ENCODE data around the gene SIRT5.

The SIRT5 gene

GRCh38 chr6:13591205-13591921 lies 17.0 kb downstream of the SIRT5 start:
- DNase-seq: no peak

- DNase-seq: no peak
Measured at GRCh38 chr6:13593103-13593502, 18.7 kb downstream of the SIRT5 start.

GRCh38 chr6:13593720-13594119 lies 19.3 kb downstream of the SIRT5 start:
- DNase-seq: no peak

GRCh38 chr6:13597073-13597472 lies 22.7 kb downstream of the SIRT5 start:
- no peak for DNase-seq

GRCh38 chr6:13600036-13600435 lies 25.6 kb downstream of the SIRT5 start:
- DNase-seq: no peak

- DNase-seq: no peak
Measured at GRCh38 chr6:13604135-13604534, 29.7 kb downstream of the SIRT5 start.

GRCh38 chr6:13604546-13605416 lies 30.4 kb downstream of the SIRT5 start:
- DNase-seq: no peak

- DNase-seq: no peak
Measured at GRCh38 chr6:13605634-13606033, 31.2 kb downstream of the SIRT5 start.

GRCh38 chr6:13611715-13612114 lies 37.3 kb downstream of the SIRT5 start:
- no peak for DNase-seq

- no peak for DNase-seq
Measured at GRCh38 chr6:13613029-13613594, 38.7 kb downstream of the SIRT5 start.

GRCh38 chr6:13614126-13614925 lies 39.9 kb downstream of the SIRT5 start:
- no peak for DNase-seq

- peak; percentile 99 for DNase-seq
Measured at GRCh38 chr6:13614926-13615791, 40.8 kb downstream of the SIRT5 start, which contains the start of gene NOL7. Gene NOL7 (plus strand): TSS chr6:13615335. CDS start chr6:13615359, 24 bp downstream.

GRCh38 chr6:13615792-13616120 lies 41.4 kb downstream of the SIRT5 start:
- DNase-seq: peak; percentile 41

GRCh38 chr6:13617066-13617465 lies 42.7 kb downstream of the SIRT5 start:
- DNase-seq: no peak

- DNase-seq: no peak
Measured at GRCh38 chr6:13624871-13625288, 50.5 kb downstream of the SIRT5 start.

- DNase-seq: no peak
Measured at GRCh38 chr6:13629459-13630116, 55.2 kb downstream of the SIRT5 start.

GRCh38 chr6:13630499-13630898 lies 56.1 kb downstream of the SIRT5 start:
- DNase-seq: no peak

- DNase-seq: no peak
Measured at GRCh38 chr6:13633343-13633742, 58.9 kb downstream of the SIRT5 start.

GRCh38 chr6:13635948-13636658 lies 61.7 kb downstream of the SIRT5 start:
- no peak for DNase-seq

- DNase-seq: no peak
Measured at GRCh38 chr6:13638014-13638413, 63.6 kb downstream of the SIRT5 start.

GRCh38 chr6:13638626-13639025 lies 64.2 kb downstream of the SIRT5 start:
- no peak for DNase-seq
